ENCODE measurements around the gene CCDC57. TPM values are rescaled to one million over a fixed set of nuclear protein-coding genes. Genes with fewer than 3 reads are reported as not detected.

CCDC57 gene
- total and polyA plus RNA-seq, 2 of the 4 experiments (the other 2 are of a cell fraction): 7.3 to 31.3 TPM

DNA sequence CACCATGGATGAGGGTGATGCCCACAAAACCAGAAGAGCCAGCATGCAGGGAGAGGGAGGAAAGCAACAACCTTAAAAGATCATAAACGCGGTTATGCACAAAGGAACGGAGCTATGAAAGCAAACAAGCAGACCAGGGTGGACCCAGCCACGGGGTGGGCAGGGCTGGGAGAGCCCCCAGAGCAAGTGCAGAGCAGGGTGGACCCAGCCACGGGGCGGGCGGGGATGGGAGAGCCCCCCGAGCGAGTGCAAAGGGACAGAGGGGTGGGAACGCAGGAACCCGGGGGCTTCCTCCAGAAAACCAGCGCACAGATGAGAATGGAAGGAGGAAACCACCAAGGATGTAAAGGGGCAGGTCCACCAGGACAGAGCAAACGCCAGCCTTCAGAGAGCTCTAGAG, 33.2 kb downstream of the CCDC57 start:
- dilution Hi-C loops (cut with HindIII; ENCODE audit: low sequenced_read_pairs, unreplicated experiment) (no loop called here), in situ Hi-C loops (cut with MboI; ENCODE audit: low sequenced_read_pairs) (no loop called here), intact Hi-C loops (cut with micrococcal nuclease) (no loop called here)
- H3K27ac ChIP-seq (ENCODE audit: insufficient read depth, low read length): no peak overlapping the region
- no peak overlapping the region for H3K9ac ChIP-seq (ENCODE audit: low read depth, low read length)
- H2AK9ac ChIP-seq (replicated peaks; ENCODE audit: low read depth, low read length, poor library complexity): no peak overlapping the region
- H3K27me3 ChIP-seq (ENCODE audit: control insufficient read depth, insufficient read depth, low read length): no peaks in the 10 kb centered on the region
- no peak overlapping the region for H3K4me3 ChIP-seq (ENCODE audit: insufficient read depth, low read depth, low read length)
- DNase-seq (no peak), ATAC-seq (ENCODE audit: low read depth) (no peak)
- H3K9me1 ChIP-seq (ENCODE audit: insufficient read depth, low read length): 0 out of 2 replicates have a peak, but pooled peaks cover 3% of the 10 kb centered on the region
- no peak overlapping the region for H2BK15ac ChIP-seq (ENCODE audit: low read depth, low read length)
- H3K56ac ChIP-seq (ENCODE audit: extremely low read depth, insufficient read depth, low read length): no peak overlapping the region
- no peak overlapping the region for H4K91ac ChIP-seq (ENCODE audit: insufficient read depth, low read depth, low read length)
- no peak overlapping the region for H2BK20ac ChIP-seq (ENCODE audit: low read depth, low read length)
- no peak overlapping the region for H3K4me2 ChIP-seq (ENCODE audit: low read depth, low read length)
- no peaks in the 10 kb centered on the region for H3K9me3 ChIP-seq (ENCODE audit: control insufficient read depth, insufficient read depth, low read length)
- ChIA-PET CTCF (no interaction called here), POLR2A (ENCODE audit: unreplicated experiment) (no interaction called here)
- H4K8ac ChIP-seq (ENCODE audit: low read depth in 2 of 2, low read length in 2 of 2): no peak overlapping the region
- H2AK5ac ChIP-seq (ENCODE audit: low read depth, low read length): no peak overlapping the region
- no peaks in the 10 kb centered on the region for H3K4me1 ChIP-seq (ENCODE audit: control insufficient read depth, insufficient read depth, low read length)
- BruUV-seq (replicated peaks): no TSS peak
- WGBS, 2 experiments (ENCODE audit: extremely low coverage in 2 of 2, insufficient read length in 1 of 2): 95% methylated on average over 4 of the region's 13 CpGs; no CpG with 5 or more reads in 1 of the 2 experiments
- peaks cover 35% of the 10 kb centered on the region for H3K36me3 ChIP-seq (ENCODE audit: control insufficient read depth, insufficient read depth, low read length)
- no peaks in the 10 kb centered on the region for H4K20me1 ChIP-seq (ENCODE audit: insufficient read depth, low read length)
- no peak overlapping the region for H2BK120ac ChIP-seq (ENCODE audit: low read depth, low read length)
- H2BK5ac ChIP-seq (ENCODE audit: low read depth, low read length, poor library complexity, severe bottlenecking): no peak overlapping the region
- H3K18ac ChIP-seq (ENCODE audit: low read depth, low read length): no peak overlapping the region
- H3K4ac ChIP-seq (ENCODE audit: low read depth, low read length): no peak overlapping the region
- no peaks in the 10 kb centered on the region; a peak in 1 of 4 replicates for H3K79me1 ChIP-seq (ENCODE audit: low read depth in 1 of 2, low read length in 2 of 2)
- no peak overlapping the region for H3K23ac ChIP-seq (ENCODE audit: low read depth, low read length)
- H4K5ac ChIP-seq (ENCODE audit: low read depth, low read length): no peak overlapping the region
- H3K14ac ChIP-seq (replicated peaks; ENCODE audit: low read depth, low read length): no peak overlapping the region
- no peak overlapping the region for H2AFZ ChIP-seq (replicated peaks; ENCODE audit: low read length, poor library complexity)
- TF ChIP-seq, protein P1, sequence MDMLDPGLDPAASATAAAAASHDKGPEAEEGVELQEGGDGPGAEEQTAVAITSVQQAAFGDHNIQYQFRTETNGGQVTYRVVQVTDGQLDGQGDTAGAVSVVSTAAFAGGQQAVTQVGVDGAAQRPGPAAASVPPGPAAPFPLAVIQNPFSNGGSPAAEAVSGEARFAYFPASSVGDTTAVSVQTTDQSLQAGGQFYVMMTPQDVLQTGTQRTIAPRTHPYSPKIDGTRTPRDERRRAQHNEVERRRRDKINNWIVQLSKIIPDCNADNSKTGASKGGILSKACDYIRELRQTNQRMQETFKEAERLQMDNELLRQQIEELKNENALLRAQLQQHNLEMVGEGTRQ (IDR thresholded peaks at IDR 0.05; ENCODE audit: low read depth, low read length): no peak
- TF ChIP-seq RFX5 (IDR thresholded peaks at IDR 0.05; ENCODE audit: low read depth, low read length) (no peak), POLR2A (IDR thresholded peaks at IDR 0.05; ENCODE audit: low read depth, low read length) (no peak), CHD1 (IDR thresholded peaks at IDR 0.05; ENCODE audit: low read depth, low read length) (no peak), MAZ (IDR thresholded peaks at IDR 0.05; ENCODE audit: borderline replicate concordance, low read depth, low read length) (no peak), RAD21 (IDR thresholded peaks at IDR 0.05; ENCODE audit: low read length) (no peak), SMC3 (IDR thresholded peaks at IDR 0.05; ENCODE audit: low read depth, low read length) (no peak), BHLHE40 (IDR thresholded peaks at IDR 0.05; ENCODE audit: low read depth, low read length) (no peak), MAFK (IDR thresholded peaks at IDR 0.05; ENCODE audit: low read depth, low read length) (no peak), RCOR1 (IDR thresholded peaks at IDR 0.05; ENCODE audit: insufficient replicate concordance, low read length) (no peak), MXI1 (IDR thresholded peaks at IDR 0.05; ENCODE audit: borderline replicate concordance, low read depth, low read length) (no peak), CEBPB (IDR thresholded peaks at IDR 0.05; ENCODE audit: low read depth, low read length) (no peak), FOS (IDR thresholded peaks at IDR 0.05; ENCODE audit: low read depth, low read length) (no peak), NFE2L2 (IDR thresholded peaks at IDR 0.05; ENCODE audit: low read depth, low read length) (no peak)
- TF ChIP-seq, protein P2, sequence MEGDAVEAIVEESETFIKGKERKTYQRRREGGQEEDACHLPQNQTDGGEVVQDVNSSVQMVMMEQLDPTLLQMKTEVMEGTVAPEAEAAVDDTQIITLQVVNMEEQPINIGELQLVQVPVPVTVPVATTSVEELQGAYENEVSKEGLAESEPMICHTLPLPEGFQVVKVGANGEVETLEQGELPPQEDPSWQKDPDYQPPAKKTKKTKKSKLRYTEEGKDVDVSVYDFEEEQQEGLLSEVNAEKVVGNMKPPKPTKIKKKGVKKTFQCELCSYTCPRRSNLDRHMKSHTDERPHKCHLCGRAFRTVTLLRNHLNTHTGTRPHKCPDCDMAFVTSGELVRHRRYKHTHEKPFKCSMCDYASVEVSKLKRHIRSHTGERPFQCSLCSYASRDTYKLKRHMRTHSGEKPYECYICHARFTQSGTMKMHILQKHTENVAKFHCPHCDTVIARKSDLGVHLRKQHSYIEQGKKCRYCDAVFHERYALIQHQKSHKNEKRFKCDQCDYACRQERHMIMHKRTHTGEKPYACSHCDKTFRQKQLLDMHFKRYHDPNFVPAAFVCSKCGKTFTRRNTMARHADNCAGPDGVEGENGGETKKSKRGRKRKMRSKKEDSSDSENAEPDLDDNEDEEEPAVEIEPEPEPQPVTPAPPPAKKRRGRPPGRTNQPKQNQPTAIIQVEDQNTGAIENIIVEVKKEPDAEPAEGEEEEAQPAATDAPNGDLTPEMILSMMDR (conservative IDR thresholded peaks at IDR 0.05; ENCODE audit: low read depth, low read length): no peak
- TF ChIP-seq, protein P3, sequence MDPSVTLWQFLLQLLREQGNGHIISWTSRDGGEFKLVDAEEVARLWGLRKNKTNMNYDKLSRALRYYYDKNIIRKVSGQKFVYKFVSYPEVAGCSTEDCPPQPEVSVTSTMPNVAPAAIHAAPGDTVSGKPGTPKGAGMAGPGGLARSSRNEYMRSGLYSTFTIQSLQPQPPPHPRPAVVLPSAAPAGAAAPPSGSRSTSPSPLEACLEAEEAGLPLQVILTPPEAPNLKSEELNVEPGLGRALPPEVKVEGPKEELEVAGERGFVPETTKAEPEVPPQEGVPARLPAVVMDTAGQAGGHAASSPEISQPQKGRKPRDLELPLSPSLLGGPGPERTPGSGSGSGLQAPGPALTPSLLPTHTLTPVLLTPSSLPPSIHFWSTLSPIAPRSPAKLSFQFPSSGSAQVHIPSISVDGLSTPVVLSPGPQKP (IDR thresholded peaks at IDR 0.05; ENCODE audit: borderline replicate concordance, low read depth, low read length): no peak

Measured in IMR-90 (cell line).